NB4 (cell line): Measurements from ENCODE around the gene ZBED4.

ENCODE experiments used
- CTCF ChIP-seq: IDR thresholded peaks from one replicate; pipeline ENCODE4 v1.5.1; 2012; ENCODE audit warnings: low read depth, low read length
- POLR2A ChIP-seq: IDR thresholded peaks from 2 replicates; pipeline ENCODE4 v1.6.1; 2011; ENCODE audit warnings: mild to moderate bottlenecking; ENCODE audit not compliant: insufficient read length; ENCODE audit errors: extremely low read depth

GRCh38 chr22:49872347-49872746 lies 18.7 kb downstream of the ZBED4 start:
- TF ChIP-seq CTCF (no peak), POLR2A (no peak)
